Thoracic aorta (tissue), 2 donors: Measurements from ENCODE around the gene PCK1. TPM values are rescaled to one million over a fixed set of nuclear protein-coding genes. Genes with fewer than 3 reads are reported as not detected.

Experiments used
- ATAC-seq: fragments of 150-250 bp; one replicate; pipeline ENCODE4 v1.8.0; 2017; ENCODE audit warnings: low read depth; ENCODE audit not compliant: insufficient number of reproducible peaks, low FRiP score
- DNase-seq: peaks from one replicate; pipeline ENCODE4 v3.0.0-alpha.2; 2020; ENCODE audit warnings: low spot score
- H3K27ac ChIP-seq, 2 donors: fragments of 200-600 bp; sonication (generic); 1 replicate in 1 of 2; 2 replicates in 1 of 2; pipeline ENCODE4 v1.5.1; 2016; ENCODE audit warnings: mild to moderate bottlenecking in 2 of 2, moderate library complexity in 2 of 2
- H3K27me3 ChIP-seq: fragments of 200-600 bp; sonication (generic); replicated peaks from 2 replicates; pipeline ENCODE4 v1.6.0; 2016; ENCODE audit warnings: mild to moderate bottlenecking; ENCODE audit not compliant: insufficient read depth
- H3K36me3 ChIP-seq: fragments of 200-600 bp; sonication (generic); one replicate; pipeline ENCODE4 v1.5.1; 2016
- H3K4me1 ChIP-seq, 2 donors: fragments of 200-600 bp; sonication (generic); 1 replicate in 1 of 2; 2 replicates in 1 of 2; pipeline versions ENCODE4 v1.5.1 to v1.6.0; 2016; ENCODE audit warnings: low read depth in 2 of 2, mild to moderate bottlenecking in 1 of 2; ENCODE audit not compliant: control insufficient read depth in 1 of 2
- H3K4me3 ChIP-seq: fragments of 200-600 bp; sonication (generic); 2 replicates; pipeline ENCODE4 v1.5.1; 2016; ENCODE audit warnings: mild to moderate bottlenecking
- H3K9me3 ChIP-seq: fragments of 200-600 bp; sonication (generic); 2 replicates; pipeline ENCODE4 v1.5.1; 2016
- total RNA-seq, 2 donors: library from RNA; depleted of rRNA; stranded (reverse); fragments of >200 nt; gene quantifications; one replicate each; pipeline versions ENCODE4 v1.1.0 to v1.2.3, GENCODE V29; 2016
- TF ChIP-seq, protein P1 (sequence below): fragments of 200-600 bp; sonication (generic); IDR thresholded peaks from one replicate; pipeline ENCODE4 v1.5.1; 2019; ENCODE audit warnings: antibody characterized with exemption

Gene PCK1
- total RNA-seq, 2 donors from 2014 or later: 0.56 to 4.2 TPM

DNA sequence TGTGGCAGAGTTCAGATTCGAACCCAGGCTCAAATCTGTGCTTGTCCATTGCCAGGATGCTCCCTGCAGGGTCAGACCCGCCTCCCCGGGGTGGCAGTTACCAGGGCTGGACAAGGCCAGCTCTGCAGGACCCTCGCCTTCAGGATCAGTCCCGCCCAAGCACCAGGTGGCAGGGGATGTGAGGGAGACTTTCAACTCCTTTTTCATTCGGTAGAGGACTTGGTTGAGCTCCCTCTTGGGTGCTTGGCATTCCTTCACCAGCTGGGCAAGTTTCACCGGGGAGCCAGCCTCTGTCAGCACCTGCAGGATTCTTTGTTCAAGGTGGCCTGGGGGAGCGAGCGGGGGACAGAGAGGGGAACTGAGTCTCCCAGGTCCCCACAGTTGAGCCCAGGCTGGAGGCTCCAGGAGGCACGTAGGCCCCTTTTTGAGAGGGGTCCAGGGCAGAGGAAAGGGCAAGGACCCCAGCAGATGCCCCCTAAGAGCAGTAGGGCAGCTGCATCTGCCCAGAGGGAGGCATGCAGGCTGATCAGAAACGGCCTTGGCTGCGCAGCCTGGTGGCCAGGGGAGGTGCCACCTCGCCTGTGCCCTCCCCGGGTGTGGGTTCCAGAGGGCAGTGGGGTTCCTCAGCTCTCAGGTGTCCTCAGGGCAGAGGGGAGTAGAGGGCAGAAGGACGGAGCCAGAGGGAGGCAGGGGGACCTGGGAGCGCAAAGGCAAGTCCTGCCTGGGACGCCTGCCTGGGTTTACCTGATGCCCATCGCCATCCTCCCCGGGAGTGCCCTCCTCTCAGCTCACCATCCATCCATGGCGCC, 55.4 kb downstream of the PCK1 start:
- ATAC-seq (no peak), DNase-seq (no peak)
- TF ChIP-seq, protein P1, sequence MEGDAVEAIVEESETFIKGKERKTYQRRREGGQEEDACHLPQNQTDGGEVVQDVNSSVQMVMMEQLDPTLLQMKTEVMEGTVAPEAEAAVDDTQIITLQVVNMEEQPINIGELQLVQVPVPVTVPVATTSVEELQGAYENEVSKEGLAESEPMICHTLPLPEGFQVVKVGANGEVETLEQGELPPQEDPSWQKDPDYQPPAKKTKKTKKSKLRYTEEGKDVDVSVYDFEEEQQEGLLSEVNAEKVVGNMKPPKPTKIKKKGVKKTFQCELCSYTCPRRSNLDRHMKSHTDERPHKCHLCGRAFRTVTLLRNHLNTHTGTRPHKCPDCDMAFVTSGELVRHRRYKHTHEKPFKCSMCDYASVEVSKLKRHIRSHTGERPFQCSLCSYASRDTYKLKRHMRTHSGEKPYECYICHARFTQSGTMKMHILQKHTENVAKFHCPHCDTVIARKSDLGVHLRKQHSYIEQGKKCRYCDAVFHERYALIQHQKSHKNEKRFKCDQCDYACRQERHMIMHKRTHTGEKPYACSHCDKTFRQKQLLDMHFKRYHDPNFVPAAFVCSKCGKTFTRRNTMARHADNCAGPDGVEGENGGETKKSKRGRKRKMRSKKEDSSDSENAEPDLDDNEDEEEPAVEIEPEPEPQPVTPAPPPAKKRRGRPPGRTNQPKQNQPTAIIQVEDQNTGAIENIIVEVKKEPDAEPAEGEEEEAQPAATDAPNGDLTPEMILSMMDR: no peak
- H3K27me3 ChIP-seq: no peaks in the 10 kb centered on the region
- H3K27ac ChIP-seq: no peak overlapping the region
- H3K4me3 ChIP-seq: no peak overlapping the region
- no peaks in the 10 kb centered on the region for H3K9me3 ChIP-seq
- no peaks in the 10 kb centered on the region for H3K36me3 ChIP-seq
- H3K4me1 ChIP-seq: no peaks in the 10 kb centered on the region

DNA sequence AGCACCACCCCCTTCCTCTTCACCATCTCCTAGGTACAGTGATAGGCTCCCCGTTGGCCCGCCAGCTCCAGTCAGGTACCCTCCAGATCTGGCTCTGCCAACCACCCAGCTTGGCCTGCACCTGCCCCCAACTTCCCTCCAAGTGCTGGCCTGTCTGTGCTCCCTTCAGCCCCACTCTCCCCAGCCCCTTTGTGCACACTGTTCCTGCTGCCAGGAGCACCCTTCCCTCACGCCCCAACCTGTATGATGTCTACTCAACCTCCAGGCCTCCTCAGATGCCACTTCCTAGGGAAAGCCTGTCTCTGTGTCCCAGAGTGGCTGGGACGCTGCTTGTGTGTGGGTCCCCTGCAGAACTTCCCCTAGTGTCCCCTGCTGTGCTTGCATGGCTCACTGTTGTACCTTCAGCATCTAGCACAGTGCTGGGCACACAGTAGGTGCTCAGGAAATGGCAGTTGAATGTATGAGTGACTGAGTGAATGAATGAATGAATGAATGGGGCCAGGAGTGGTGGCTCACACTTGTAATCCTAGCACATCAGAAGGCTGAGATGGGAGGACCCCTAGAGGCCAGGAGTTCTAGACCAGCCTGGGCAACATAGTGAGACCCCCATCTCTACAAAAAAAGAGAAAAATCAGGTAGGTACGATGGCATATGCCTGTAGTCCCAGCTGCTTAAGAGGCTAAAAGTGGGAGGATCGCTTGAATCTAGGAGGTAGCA, 56.3 kb downstream of the PCK1 start:
- TF ChIP-seq, protein P1: no peak
- H3K36me3 ChIP-seq: no peaks in the 10 kb centered on the region
- H3K4me1 ChIP-seq: no peaks in the 10 kb centered on the region
- ATAC-seq (no peak), DNase-seq (no peak)
- no peak overlapping the region for H3K27ac ChIP-seq
- H3K4me3 ChIP-seq: no peak overlapping the region
- H3K9me3 ChIP-seq: no peaks in the 10 kb centered on the region
- no peaks in the 10 kb centered on the region for H3K27me3 ChIP-seq

Other genes starting within 250 kb of the PCK1 start
- not detected for gene SPO11, start 231.3 kb upstream of the PCK1 start, total RNA-seq
- 10 to 100 TPM; 15.0 to 20.4 TPM for gene RAE1, start 209.9 kb upstream of the PCK1 start, total RNA-seq
- 10 to 100 TPM in 1 of 2 donors, 1 to 10 TPM in 1; 9.6 to 24.8 TPM for gene RBM38, start 169.7 kb upstream of the PCK1 start, total RNA-seq
- not detected for gene CTCFL, start 36.0 kb upstream of the PCK1 start, total RNA-seq
- gene ZBP1, start 59.3 kb downstream of the PCK1 start, total RNA-seq: 1 to 10 TPM; 4.1 to 6.1 TPM
- 100 to 1,000 TPM in 1 of 2 donors, 10 to 100 TPM in 1; 68.4 to 104 TPM for gene PMEPA1, start 148.9 kb downstream of the PCK1 start, total RNA-seq